ENCODE data around the gene TMEM44. TPM values are rescaled to one million over a fixed set of nuclear protein-coding genes. Genes with fewer than 3 reads are reported as not detected.

Gene TMEM44
- total and polyA plus RNA-seq, 9 of the 15 experiments (the other 6 are each of a cell fraction or from before 2014, with no cell fraction given), result 0.53 to 18.1 (median 11.3) TPM

DNA sequence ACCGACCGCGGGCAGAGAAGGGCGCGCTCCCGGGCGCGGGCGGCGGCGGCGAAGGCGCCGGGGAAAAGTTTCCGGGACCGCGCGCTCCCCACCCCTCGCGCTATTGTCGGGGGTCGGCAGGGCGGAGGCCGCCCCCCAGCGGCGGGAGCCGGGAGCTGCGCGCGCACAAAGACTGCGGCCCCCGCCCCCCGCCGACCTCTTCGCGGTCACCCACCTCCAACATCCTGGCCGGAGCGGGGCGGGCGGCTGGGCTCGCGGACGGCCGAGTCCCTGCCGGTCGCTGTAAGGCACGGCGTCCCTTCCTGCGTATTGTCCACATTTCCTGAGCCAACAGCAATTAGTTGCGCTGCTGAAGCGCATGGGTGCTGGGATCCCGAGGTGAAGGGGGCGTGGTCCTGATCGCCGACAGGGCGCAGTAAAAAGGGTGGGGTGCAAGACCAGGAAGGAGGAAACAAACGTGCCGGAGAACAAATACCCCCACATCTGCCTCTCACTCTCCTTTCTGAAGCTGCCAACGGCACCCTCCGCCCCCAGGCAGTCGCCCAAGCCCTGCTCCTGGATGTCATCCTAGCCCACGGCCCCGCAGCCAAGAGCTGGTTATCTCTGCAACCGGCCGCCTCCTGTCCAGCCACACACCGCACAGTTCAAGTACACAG, at the start of gene TMEM44 (continued):
- TF ChIP-seq NRF1 (conservative IDR thresholded peaks at IDR 0.05 in 1 of 2, IDR thresholded peaks at IDR 0.05 in 1 of 2), result peak; percentile 82 to 87
- no peak for TF ChIP-seq NELFE (IDR thresholded peaks at IDR 0.05; ENCODE audit: insufficient read depth, insufficient read length)
- no peak for TF ChIP-seq RBM34 (IDR thresholded peaks at IDR 0.05; ENCODE audit: borderline replicate concordance, insufficient read depth, low read length)
- TF ChIP-seq, protein P1, sequence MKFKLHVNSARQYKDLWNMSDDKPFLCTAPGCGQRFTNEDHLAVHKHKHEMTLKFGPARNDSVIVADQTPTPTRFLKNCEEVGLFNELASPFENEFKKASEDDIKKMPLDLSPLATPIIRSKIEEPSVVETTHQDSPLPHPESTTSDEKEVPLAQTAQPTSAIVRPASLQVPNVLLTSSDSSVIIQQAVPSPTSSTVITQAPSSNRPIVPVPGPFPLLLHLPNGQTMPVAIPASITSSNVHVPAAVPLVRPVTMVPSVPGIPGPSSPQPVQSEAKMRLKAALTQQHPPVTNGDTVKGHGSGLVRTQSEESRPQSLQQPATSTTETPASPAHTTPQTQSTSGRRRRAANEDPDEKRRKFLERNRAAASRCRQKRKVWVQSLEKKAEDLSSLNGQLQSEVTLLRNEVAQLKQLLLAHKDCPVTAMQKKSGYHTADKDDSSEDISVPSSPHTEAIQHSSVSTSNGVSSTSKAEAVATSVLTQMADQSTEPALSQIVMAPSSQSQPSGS (CRISPR knock-in tag; IDR thresholded peaks at IDR 0.05), result no peak
- TF ChIP-seq KLF1 (tag; IDR thresholded peaks at IDR 0.05), result peak; percentile 27; the same call in 1 of the 2 replicates
- TF ChIP-seq MEF2A (IDR thresholded peaks at IDR 0.05; ENCODE audit: control insufficient read depth, low read depth, low read length), result no peak
- TF ChIP-seq, protein P2, sequence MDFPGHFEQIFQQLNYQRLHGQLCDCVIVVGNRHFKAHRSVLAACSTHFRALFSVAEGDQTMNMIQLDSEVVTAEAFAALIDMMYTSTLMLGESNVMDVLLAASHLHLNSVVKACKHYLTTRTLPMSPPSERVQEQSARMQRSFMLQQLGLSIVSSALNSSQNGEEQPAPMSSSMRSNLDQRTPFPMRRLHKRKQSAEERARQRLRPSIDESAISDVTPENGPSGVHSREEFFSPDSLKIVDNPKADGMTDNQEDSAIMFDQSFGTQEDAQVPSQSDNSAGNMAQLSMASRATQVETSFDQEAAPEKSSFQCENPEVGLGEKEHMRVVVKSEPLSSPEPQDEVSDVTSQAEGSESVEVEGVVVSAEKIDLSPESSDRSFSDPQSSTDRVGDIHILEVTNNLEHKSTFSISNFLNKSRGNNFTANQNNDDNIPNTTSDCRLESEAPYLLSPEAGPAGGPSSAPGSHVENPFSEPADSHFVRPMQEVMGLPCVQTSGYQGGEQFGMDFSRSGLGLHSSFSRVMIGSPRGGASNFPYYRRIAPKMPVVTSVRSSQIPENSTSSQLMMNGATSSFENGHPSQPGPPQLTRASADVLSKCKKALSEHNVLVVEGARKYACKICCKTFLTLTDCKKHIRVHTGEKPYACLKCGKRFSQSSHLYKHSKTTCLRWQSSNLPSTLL (IDR thresholded peaks at IDR 0.05), result no peak
- peak; percentile 87 for TF ChIP-seq GABPA (tag; conservative IDR thresholded peaks at IDR 0.05; ENCODE audit: low read depth)
- TF ChIP-seq, protein P3, sequence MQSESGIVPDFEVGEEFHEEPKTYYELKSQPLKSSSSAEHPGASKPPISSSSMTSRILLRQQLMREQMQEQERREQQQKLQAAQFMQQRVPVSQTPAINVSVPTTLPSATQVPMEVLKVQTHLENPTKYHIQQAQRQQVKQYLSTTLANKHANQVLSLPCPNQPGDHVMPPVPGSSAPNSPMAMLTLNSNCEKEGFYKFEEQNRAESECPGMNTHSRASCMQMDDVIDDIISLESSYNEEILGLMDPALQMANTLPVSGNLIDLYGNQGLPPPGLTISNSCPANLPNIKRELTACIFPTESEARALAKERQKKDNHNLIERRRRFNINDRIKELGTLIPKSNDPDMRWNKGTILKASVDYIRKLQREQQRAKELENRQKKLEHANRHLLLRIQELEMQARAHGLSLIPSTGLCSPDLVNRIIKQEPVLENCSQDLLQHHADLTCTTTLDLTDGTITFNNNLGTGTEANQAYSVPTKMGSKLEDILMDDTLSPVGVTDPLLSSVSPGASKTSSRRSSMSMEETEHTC (IDR thresholded peaks at IDR 0.05), result 0 out of 2 replicates have a peak, but pooled peaks have one; percentile 16
- no peak for TF ChIP-seq PHB2 (IDR thresholded peaks at IDR 0.05; ENCODE audit: low read depth)
- 0 out of 2 replicates have a peak, but pooled peaks have one; percentile 29 for TF ChIP-seq XRCC5 (IDR thresholded peaks at IDR 0.05; ENCODE audit: low read depth, low read length)
- peak; percentile 2 for TF ChIP-seq MEIS2 (IDR thresholded peaks at IDR 0.05; ENCODE audit: partially characterized antibody)
- no peak for TF ChIP-seq MCM2 (IDR thresholded peaks at IDR 0.05; ENCODE audit: low read depth)
- TF ChIP-seq FOSL1 (tag; conservative IDR thresholded peaks at IDR 0.05), result 0 out of 2 replicates have a peak, but pooled peaks have one; percentile 26
- TF ChIP-seq RB1 (IDR thresholded peaks at IDR 0.05; ENCODE audit: low read depth), result peak; percentile 95
- TF ChIP-seq, protein P4, sequence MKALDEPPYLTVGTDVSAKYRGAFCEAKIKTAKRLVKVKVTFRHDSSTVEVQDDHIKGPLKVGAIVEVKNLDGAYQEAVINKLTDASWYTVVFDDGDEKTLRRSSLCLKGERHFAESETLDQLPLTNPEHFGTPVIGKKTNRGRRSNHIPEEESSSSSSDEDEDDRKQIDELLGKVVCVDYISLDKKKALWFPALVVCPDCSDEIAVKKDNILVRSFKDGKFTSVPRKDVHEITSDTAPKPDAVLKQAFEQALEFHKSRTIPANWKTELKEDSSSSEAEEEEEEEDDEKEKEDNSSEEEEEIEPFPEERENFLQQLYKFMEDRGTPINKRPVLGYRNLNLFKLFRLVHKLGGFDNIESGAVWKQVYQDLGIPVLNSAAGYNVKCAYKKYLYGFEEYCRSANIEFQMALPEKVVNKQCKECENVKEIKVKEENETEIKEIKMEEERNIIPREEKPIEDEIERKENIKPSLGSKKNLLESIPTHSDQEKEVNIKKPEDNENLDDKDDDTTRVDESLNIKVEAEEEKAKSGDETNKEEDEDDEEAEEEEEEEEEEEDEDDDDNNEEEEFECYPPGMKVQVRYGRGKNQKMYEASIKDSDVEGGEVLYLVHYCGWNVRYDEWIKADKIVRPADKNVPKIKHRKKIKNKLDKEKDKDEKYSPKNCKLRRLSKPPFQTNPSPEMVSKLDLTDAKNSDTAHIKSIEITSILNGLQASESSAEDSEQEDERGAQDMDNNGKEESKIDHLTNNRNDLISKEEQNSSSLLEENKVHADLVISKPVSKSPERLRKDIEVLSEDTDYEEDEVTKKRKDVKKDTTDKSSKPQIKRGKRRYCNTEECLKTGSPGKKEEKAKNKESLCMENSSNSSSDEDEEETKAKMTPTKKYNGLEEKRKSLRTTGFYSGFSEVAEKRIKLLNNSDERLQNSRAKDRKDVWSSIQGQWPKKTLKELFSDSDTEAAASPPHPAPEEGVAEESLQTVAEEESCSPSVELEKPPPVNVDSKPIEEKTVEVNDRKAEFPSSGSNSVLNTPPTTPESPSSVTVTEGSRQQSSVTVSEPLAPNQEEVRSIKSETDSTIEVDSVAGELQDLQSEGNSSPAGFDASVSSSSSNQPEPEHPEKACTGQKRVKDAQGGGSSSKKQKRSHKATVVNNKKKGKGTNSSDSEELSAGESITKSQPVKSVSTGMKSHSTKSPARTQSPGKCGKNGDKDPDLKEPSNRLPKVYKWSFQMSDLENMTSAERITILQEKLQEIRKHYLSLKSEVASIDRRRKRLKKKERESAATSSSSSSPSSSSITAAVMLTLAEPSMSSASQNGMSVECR (CRISPR knock-in tag; IDR thresholded peaks at IDR 0.05), result peak; percentile 90
